Measurements from ENCODE around the gene C22orf15. TPM values are rescaled to one million over a fixed set of nuclear protein-coding genes. Genes with fewer than 3 reads are reported as not detected.

C22orf15 gene
- total RNA-seq, 1 experiment from 2014 or later, result not detected

- no peaks in the 10 kb centered on the region for H3K9me3 ChIP-seq (ENCODE audit: insufficient read depth, low read depth)
- no peaks in the 10 kb centered on the region for H3K27me3 ChIP-seq (ENCODE audit: insufficient read depth, low read depth)
- H3K9me2 ChIP-seq (ENCODE audit: insufficient read depth), result no peaks in the 10 kb centered on the region
- DNase-seq, result no peak
- peaks cover 13% of the 10 kb centered on the region for H3K4me1 ChIP-seq (replicated peaks; ENCODE audit: insufficient read depth)
- H3F3A ChIP-seq (ENCODE audit: insufficient read depth, low read depth), result peaks cover 24% of the 10 kb centered on the region; the same call in 1 of the 2 replicates
- BruUV-seq (replicated peaks), result no TSS peak
- intact Hi-C loops (cut with micrococcal nuclease; ENCODE audit: unreplicated experiment), result no loop called here
- H3K27ac ChIP-seq, result no peak overlapping the region
- peak overlapping the region; percentile 81; the same call in 1 of the 2 replicates for H3K4me2 ChIP-seq
- H3K36me3 ChIP-seq (ENCODE audit: low read depth), result no peaks in the 10 kb centered on the region
- peak overlapping the region; percentile 97; the same call in 1 of the 2 replicates for H3K4me3 ChIP-seq
- no peak overlapping the region; the same call in 1 of the 2 replicates for H2AFZ ChIP-seq
- H3K79me2 ChIP-seq (ENCODE audit: low read depth), result 0 out of 2 replicates have a peak, but pooled peaks cover 4% of the 10 kb centered on the region
- no peaks in the 10 kb centered on the region for H4K20me1 ChIP-seq (ENCODE audit: insufficient read depth)
- POLR2A ChIA-PET (ENCODE audit: unreplicated experiment), result interaction anchor here (0.6 kb wide), 1 partner anchor 28 kb away, joined by 3 read pairs; no protein-coding TSS in a partner anchor
- CTCF ChIA-PET, result no interaction called here
- no peak for TF ChIP-seq EZH2 (IDR thresholded peaks at IDR 0.05; ENCODE audit: low read depth)
- TF ChIP-seq CTCF (conservative IDR thresholded peaks at IDR 0.05), result no peak
Measured at GRCh38 chr22:23752090-23752691, 10.6 kb upstream of the C22orf15 start.

GRCh38 chr22:23752750-23753149 is 10.0 kb upstream of the C22orf15 start:
- no peak overlapping the region for H3K4me3 ChIP-seq
- no peaks in the 10 kb centered on the region for H3K9me2 ChIP-seq (ENCODE audit: insufficient read depth)
- CTCF ChIA-PET, result no interaction called here

DNA sequence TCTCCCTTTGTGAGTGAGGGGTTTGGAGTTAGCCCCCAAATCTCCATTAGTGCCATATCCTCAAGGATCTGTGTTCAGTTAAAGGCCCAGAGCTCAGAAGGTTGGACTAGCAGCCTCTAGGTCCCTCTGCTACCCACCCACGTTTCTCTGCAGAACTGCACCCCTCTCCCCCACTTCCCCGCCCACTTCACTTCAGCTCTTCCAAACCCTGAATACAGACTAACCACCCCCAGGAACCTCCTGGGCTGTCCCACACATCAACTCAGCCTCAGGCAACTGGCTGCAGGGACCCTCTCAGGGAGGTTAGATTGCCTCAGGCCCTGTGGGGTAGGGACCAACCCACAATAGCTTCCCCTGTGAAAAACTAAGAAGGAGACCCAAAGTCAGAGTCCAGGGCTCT is 9.4 kb upstream of the C22orf15 start:
- intact Hi-C loops (cut with micrococcal nuclease; ENCODE audit: unreplicated experiment), result no loop called here
- no peak for DNase-seq
- no TSS peak for BruUV-seq (replicated peaks)
- POLR2A ChIA-PET (ENCODE audit: unreplicated experiment), result interaction anchor here (0.7 kb wide), 1 partner anchor 43 kb away, joined by 3 read pairs; no protein-coding TSS in a partner anchor
- Histone ChIP-seq H3F3A (ENCODE audit: insufficient read depth, low read depth) (peaks cover 24% of the 10 kb centered on the region; the same call in 1 of the 2 replicates), H3K9me3 (ENCODE audit: insufficient read depth, low read depth) (no peaks in the 10 kb centered on the region), H2AFZ (no peak overlapping the region), H3K27me3 (ENCODE audit: insufficient read depth, low read depth) (no peaks in the 10 kb centered on the region), H3K36me3 (ENCODE audit: low read depth) (no peaks in the 10 kb centered on the region), H3K9me2 (ENCODE audit: insufficient read depth) (no peaks in the 10 kb centered on the region), H3K4me3 (no peak overlapping the region), H3K27ac (no peak overlapping the region), H3K4me2 (no peak overlapping the region), H4K20me1 (ENCODE audit: insufficient read depth) (no peaks in the 10 kb centered on the region), H3K4me1 (replicated peaks; ENCODE audit: insufficient read depth) (peaks cover 13% of the 10 kb centered on the region), H3K79me2 (ENCODE audit: low read depth) (0 out of 2 replicates have a peak, but pooled peaks cover 4% of the 10 kb centered on the region)
- CTCF ChIA-PET, result no interaction called here
- no peak for TF ChIP-seq CTCF (conservative IDR thresholded peaks at IDR 0.05)
- no peak for TF ChIP-seq EZH2 (IDR thresholded peaks at IDR 0.05; ENCODE audit: low read depth)

More at GRCh38 chr22:23752750-23753149, 10.0 kb upstream of the C22orf15 start:
- TF ChIP-seq CTCF (conservative IDR thresholded peaks at IDR 0.05), result no peak
- no peak for TF ChIP-seq EZH2 (IDR thresholded peaks at IDR 0.05; ENCODE audit: low read depth)
- Histone ChIP-seq H3K4me2 (no peak overlapping the region), H3K9me3 (ENCODE audit: insufficient read depth, low read depth) (no peaks in the 10 kb centered on the region), H2AFZ (no peak overlapping the region), H3K4me1 (replicated peaks; ENCODE audit: insufficient read depth) (peaks cover 13% of the 10 kb centered on the region), H3K79me2 (ENCODE audit: low read depth) (0 out of 2 replicates have a peak, but pooled peaks cover 4% of the 10 kb centered on the region), H3K27ac (no peak overlapping the region), H4K20me1 (ENCODE audit: insufficient read depth) (no peaks in the 10 kb centered on the region), H3K36me3 (ENCODE audit: low read depth) (no peaks in the 10 kb centered on the region), H3K27me3 (ENCODE audit: insufficient read depth, low read depth) (no peaks in the 10 kb centered on the region), H3F3A (ENCODE audit: insufficient read depth, low read depth) (peaks cover 24% of the 10 kb centered on the region; the same call in 1 of the 2 replicates)
- BruUV-seq (replicated peaks), result no TSS peak
- no peak for DNase-seq
- intact Hi-C loops (cut with micrococcal nuclease; ENCODE audit: unreplicated experiment), result no loop called here
- POLR2A ChIA-PET (ENCODE audit: unreplicated experiment), result interaction anchor here (0.6 to 0.7 kb wide), 2 partner anchors 29 to 42 kb away, joined by 3 read pairs; no protein-coding TSS in a partner anchor
